ENCODE measurements around the gene CLC.

- TF ChIP-seq CTCF (conservative IDR thresholded peaks at IDR 0.05; ENCODE audit: low read depth, low read length) (no peak), EZH2 (IDR thresholded peaks at IDR 0.05; ENCODE audit: low read length, unreplicated experiment) (no peak), EZH2phosphoT487 (IDR thresholded peaks at IDR 0.05; ENCODE audit: borderline replicate concordance, low read length) (no peak)
Measured at GRCh38 chr19:39728040-39728439, 9.8 kb downstream of the CLC start.
